A673 (cell line): ENCODE data around the gene FZD4.

Experiments used
- CTCF ChIP-seq: fragments of 300-800, 200-600 bp; sonication (generic); conservative IDR thresholded peaks from 2 replicates; pipeline ENCODE4 v1.5.1; 2017; ENCODE audit warnings: low read depth, mild to moderate bottlenecking, antibody characterized with exemption, low read length, moderate library complexity, mixed read lengths
- EZH2 ChIP-seq: fragments of 200-600 bp; sonication (generic); IDR thresholded peaks from 2 replicates; pipeline ENCODE4 v1.6.1; 2017; ENCODE audit warnings: borderline replicate concordance, low read depth, mild to moderate bottlenecking, mixed read lengths, antibody characterized with exemption, low read length; ENCODE audit not compliant: poor library complexity, severe bottlenecking

DNA sequence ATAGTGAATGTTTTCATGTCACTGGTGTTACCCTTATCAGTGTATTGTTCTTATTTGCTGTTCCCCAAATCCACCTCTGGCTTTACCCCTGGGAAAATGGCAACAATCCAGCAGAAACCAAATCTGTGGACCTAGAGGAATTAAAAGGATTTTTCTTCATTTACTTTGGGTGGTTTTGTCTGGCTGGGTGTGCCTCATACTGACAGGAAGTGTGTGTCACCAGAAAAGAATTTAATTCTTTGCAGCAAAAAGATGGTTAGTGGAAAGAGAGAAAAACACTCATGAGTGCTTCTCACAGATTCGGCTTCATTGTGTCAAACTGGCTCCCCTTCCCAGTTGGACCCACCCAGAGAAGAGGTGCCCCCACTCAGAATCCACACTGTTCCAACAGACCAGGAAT, 38.9 kb downstream of the FZD4 start:
- TF ChIP-seq CTCF, result no peak
- TF ChIP-seq EZH2, result no peak
